NCI-H2196 (cell line): ENCODE data around the gene HOXA2.

Source experiments
- DNase-seq: peaks from one replicate; lab custom pipeline; 2025; ENCODE audit not compliant: unreplicated experiment; lab: John Stamatoyannopoulos, UW

The HOXA2 gene

GRCh38 chr7:27112955-27113949, 10.8 kb upstream of the HOXA2 start:
- DNase-seq = no peak

- no peak for DNase-seq
Measured at GRCh38 chr7:27112361-27112760, 9.9 kb upstream of the HOXA2 start.

GRCh38 chr7:27111751-27112277, 9.3 kb upstream of the HOXA2 start:
- DNase-seq = no peak

- no peak for DNase-seq
Measured at GRCh38 chr7:27111042-27111750, 8.7 kb upstream of the HOXA2 start.

GRCh38 chr7:27110186-27111031, 7.9 kb upstream of the HOXA2 start:
- DNase-seq = no peak

- no peak for DNase-seq
Measured at GRCh38 chr7:27109466-27110185, 7.1 kb upstream of the HOXA2 start.

GRCh38 chr7:27108390-27109127, 6.1 kb upstream of the HOXA2 start:
- no peak for DNase-seq

GRCh38 chr7:27107391-27108381, 5.2 kb upstream of the HOXA2 start:
- DNase-seq = no peak

GRCh38 chr7:27106901-27107240, 4.4 kb upstream of the HOXA2 start:
- DNase-seq = no peak

- DNase-seq = no peak
Measured at GRCh38 chr7:27106181-27106900, 3.9 kb upstream of the HOXA2 start.

GRCh38 chr7:27105301-27106031, 3.0 kb upstream of the HOXA2 start:
- DNase-seq = no peak

- no peak for DNase-seq
Measured at GRCh38 chr7:27104341-27105058, 2.0 kb upstream of the HOXA2 start.

- no peak for DNase-seq
Measured at GRCh38 chr7:27103489-27104226, 1.2 kb upstream of the HOXA2 start.

- no peak for DNase-seq
Measured at GRCh38 chr7:27101957-27102580, 414 bp downstream of the HOXA2 start.

GRCh38 chr7:27101171-27101956, 1.1 kb downstream of the HOXA2 start:
- no peak for DNase-seq
